NCI-H82 treated with DMSO at 0.1 percent for 48 hours (cell line): ENCODE data around the gene TOMM70.
"Not testable (repeated sequence)": the region's sequence is repeated elsewhere in the genome, so short reads cannot be mapped to it uniquely, and the experiment has no call there.

ENCODE experiments used
- DNase-seq: peaks from one replicate; lab custom pipeline; 2025; ENCODE audit not compliant: unreplicated experiment; lab: John Stamatoyannopoulos, UW

The TOMM70 gene

DNA sequence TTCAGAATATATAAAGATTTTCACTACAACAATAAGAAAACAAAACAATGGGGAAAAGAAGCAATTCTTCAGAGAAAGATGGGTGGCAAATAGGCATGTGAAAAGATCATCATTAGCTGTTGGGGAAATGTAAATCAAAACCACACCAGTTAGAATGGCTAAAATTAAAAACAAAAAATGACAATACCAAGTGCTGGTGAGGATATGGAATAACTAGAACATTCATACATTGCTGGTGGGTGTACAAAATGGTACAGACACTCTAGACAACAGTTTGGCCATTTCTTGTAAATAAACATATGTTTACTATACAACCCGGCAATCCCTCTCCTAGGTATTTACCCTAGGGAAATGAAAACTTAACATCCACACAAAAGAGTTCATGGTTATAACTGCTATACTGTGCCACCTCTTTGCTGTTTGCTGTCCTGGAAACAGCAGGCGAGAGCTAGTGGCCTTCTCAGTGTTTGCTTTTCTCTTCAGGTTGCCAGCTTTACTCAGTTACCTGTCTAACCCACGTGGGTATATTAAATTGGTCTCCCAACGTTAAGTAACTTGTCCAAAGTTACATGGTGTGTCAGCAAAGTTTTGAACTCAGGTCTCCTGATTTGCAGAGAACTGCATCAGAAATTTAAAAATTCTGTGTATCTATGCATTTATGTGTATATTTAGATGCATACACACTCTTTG is 70.9 kb downstream of the TOMM70 start:
- no peak for DNase-seq

DNA sequence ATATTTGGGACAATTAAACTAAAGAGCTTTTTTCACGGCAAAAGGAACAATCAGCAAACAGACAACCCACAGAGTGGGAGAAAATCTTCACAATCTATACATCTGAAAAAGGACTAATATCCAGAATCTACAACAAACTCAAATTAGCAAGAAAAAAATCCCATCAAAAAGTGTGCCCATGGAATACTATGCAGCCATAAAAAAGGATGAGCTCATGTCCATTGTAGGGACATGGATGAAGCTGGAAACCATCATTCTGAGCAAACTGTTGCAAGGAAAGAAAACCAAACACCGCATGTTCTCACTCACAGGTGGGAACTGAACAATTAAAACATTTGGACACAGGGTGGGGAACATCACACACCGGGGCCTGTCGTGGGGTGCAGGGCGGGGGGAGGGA is 73.5 kb downstream of the TOMM70 start:
- DNase-seq = not testable (repeated sequence)

DNA sequence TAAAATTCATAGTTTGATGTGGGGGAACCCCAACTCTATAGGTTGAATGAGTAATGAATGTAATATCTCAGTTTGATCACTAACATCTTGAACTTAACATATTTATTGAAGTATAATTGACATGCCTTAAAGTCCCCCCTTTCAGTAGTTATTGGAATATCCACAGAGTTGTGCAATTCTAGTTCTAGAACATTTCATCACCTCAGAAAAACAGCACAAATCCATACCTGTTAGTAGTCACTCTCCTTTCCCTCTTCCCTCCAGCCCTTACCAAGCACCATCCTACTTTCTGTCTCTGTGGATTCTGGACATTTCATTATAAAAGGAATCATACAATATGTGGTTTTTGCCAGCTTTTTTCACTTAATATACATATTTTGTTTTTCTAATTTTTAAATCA is 75.1 kb downstream of the TOMM70 start:
- DNase-seq = no peak

DNA sequence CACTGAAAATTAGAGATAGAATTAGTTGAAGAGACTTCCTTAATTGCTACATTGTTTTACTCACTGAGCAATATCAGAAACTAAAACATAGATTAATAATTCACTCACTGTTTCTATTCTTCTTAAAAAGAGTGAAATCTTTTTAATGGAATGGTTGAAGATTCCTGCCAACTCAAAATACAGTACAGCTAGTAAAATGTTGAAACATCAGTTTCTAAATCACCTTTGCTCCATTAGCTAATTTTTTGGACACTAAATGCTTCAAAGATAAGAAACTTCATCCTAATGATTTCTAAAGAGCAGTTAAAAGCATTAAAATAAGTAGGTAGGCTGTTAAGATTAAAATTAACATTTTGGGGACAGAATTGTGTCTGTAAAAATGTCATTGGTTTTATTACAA is 76.8 kb downstream of the TOMM70 start:
- DNase-seq = no peak

DNA sequence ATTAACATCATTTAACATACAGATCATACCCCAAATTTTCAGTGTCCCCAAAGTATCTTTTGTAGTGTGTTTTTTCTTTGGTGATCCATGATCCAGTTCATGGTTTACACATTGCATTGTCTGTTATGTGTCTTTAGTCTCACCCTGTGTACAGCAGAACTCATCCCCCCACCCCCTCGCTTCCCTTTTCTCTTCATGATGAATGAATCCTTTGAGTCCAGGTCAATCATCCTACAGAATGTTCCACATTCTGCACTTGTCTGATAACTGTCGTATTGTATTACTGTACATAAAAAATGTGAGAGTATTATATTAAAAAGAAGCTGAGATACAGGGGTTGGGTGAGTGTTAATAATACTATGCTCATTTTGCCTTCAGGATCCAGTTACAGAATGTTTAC is 80.9 kb downstream of the TOMM70 start:
- DNase-seq = no peak

DNA sequence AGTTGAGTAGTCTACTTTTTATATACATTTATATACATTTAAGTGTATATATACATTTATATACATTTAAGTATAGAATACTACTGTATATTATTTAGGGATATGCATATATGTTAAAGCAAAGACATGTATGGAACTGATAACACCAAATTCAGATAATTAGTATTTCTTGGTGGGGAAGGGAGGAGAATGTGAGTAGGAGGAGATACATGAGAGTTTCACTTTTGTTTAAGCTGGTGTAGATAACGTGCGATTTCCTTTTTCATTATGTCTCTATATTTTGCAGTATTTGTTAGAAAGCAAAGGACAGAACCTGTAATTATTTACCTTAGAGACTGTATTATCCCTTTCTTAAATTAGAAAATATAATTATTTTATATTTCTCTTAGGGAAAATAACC is 83.0 kb downstream of the TOMM70 start:
- DNase-seq = no peak

DNA sequence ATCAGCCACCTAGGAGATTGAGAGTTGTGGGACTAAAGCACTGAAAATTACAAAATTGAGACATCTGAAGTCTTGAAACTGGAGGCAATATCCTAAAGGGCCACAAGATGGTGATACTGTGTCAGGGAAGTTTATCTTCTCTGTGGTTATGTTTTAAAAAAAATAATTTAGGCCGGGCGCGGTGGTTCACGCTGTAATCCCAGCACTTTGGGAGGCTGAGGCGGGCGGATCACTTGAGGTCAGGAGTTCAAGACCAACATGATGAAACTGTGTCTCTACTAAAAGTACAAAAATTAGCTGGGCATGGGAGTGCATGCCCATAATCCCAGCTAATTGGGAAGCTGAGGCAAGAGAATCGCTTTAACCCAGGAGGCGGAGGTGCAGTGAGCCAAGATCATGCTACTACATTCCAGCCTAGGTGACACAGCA is 84.2 kb downstream of the TOMM70 start:
- peak; percentile 25 for DNase-seq
